ENCODE measurements around the gene ABCF2.

The ABCF2 gene

DNA sequence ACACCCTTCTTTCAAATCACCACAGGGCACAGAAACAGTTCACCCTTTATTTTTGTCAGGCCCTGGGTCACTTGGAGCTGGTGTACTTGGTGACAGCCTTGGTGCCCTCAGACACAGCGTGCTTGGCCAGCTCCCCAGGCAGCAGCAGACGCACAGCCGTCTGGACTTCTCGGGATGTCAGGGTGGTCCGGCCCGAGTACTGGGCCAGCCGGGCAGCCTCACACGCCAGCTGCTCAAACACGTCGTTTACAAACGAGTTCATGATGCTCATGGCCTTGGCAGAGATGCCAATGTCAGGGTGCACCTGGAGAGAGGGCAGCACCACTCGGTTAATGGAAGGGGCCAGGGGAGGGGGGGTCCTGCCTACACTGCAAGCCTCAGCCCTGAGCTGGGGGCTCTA lies 19.2 kb downstream of the ABCF2 start:
- no peaks in the 10 kb centered on the region for H3K4me1 ChIP-seq
- no peak for TF ChIP-seq CTCF (IDR thresholded peaks at IDR 0.05)
- H3K27ac ChIP-seq = no peak overlapping the region
- peaks cover 0 to 28% of the 10 kb centered on the region in 2 donors for H3K27me3 ChIP-seq
- H3K4me3 ChIP-seq = no peak overlapping the region
- peaks cover 7 to 12% (median 9%) of the 10 kb centered on the region in 3 donors for H3K36me3 ChIP-seq
- DNase-seq = no peak
- intact Hi-C loops (cut with DNase I; ENCODE audit: low total_unique reads) = no loop called here
- no peaks in the 10 kb centered on the region for H3K9me3 ChIP-seq

DNA sequence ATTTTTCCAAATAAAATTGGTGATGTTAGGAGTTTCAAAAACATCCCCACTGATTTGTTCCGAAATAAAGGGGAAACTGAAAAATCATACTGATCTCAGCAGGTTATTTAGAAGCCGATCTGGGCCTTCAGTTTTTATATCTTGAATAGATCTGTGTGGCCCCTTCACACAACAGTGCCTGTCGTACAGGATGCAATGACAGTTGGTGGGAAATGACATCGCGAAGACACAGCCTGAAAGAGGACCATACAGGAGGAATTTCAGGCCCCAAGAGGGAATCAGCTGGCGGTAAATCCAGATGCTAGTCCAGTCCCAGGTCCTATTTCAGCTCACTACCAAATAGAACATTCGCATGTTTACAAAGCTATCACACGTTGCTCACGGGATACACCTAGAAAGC lies 19.7 kb downstream of the ABCF2 start:
- no peak for DNase-seq
- no peaks in the 10 kb centered on the region for H3K9me3 ChIP-seq
- H3K27me3 ChIP-seq = peaks cover 0 to 28% of the 10 kb centered on the region in 2 donors
- intact Hi-C loops (cut with DNase I; ENCODE audit: low total_unique reads) = no loop called here
- no peak overlapping the region for H3K27ac ChIP-seq
- H3K4me3 ChIP-seq = no peak overlapping the region
- peaks cover 3 to 7% (median 5%) of the 10 kb centered on the region in 3 donors for H3K36me3 ChIP-seq
- TF ChIP-seq CTCF (IDR thresholded peaks at IDR 0.05) = no peak
- no peaks in the 10 kb centered on the region for H3K4me1 ChIP-seq

- Histone ChIP-seq H3K27me3 (peaks cover 0 to 28% of the 10 kb centered on the region in 2 donors), H3K27ac (no peak overlapping the region), H3K4me3 (no peak overlapping the region), H3K4me1 (no peaks in the 10 kb centered on the region), H3K9me3 (no peaks in the 10 kb centered on the region), H3K36me3 (peaks cover 0 to 5% (median 4%) of the 10 kb centered on the region in 3 donors)
- DNase-seq = no peak
- TF ChIP-seq CTCF (IDR thresholded peaks at IDR 0.05) = no peak
- intact Hi-C loops (cut with DNase I; ENCODE audit: low total_unique reads) = no loop called here
Measured at GRCh38 chr7:151206914-151207313, 20.1 kb downstream of the ABCF2 start.

GRCh38 chr7:151205730-151206129 lies 21.3 kb downstream of the ABCF2 start:
- H3K27ac ChIP-seq = no peak overlapping the region
- no peaks in the 10 kb centered on the region for H3K4me1 ChIP-seq
- H3K9me3 ChIP-seq = no peaks in the 10 kb centered on the region
- peaks cover 0 to 2% (median 0%) of the 10 kb centered on the region in 3 donors for H3K36me3 ChIP-seq
- DNase-seq = no peak
- H3K4me3 ChIP-seq = no peak overlapping the region
- no peak for TF ChIP-seq CTCF (IDR thresholded peaks at IDR 0.05)
- peaks cover 0 to 28% of the 10 kb centered on the region in 2 donors for H3K27me3 ChIP-seq
- intact Hi-C loops (cut with DNase I; ENCODE audit: low total_unique reads) = no loop called here

DNA sequence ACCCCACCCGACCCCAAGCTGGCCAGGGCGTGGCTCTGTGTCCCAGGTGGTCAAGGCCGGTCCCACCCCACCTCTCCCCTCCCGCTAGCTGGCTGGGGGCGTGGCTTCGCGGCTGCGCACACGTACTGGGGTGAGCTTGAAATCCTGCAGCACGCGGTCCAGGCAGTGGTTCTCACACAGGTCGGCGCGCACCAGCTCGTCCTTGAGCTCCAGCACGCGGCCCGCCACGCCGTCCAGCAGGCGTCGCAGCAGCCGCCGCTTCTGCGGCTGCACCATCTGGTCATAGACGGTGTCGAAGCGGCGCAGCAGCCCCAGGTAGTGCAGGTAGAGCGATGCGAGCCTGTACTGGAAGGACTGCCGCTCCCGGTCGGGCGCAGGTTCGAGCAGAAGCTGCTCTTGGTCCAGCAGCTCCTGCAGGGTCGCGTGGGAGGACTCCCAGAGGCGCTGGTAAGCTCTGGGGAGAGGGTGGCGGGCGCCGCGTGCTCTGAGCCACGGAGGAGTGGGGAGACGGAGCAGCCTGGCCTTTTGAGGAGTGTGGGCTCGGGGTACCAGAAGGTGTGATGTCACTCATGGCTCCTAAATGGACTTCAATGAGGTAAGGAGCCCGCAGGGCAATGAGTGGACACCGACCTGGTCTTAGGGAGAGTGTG lies 22.5 kb downstream of the ABCF2 start:
- DNase-seq = no peak
- no peak overlapping the region for H3K27ac ChIP-seq
- H3K9me3 ChIP-seq = no peaks in the 10 kb centered on the region
- H3K4me3 ChIP-seq = no peak overlapping the region
- peaks cover 0 to 41% of the 10 kb centered on the region in 2 donors for H3K27me3 ChIP-seq
- H3K4me1 ChIP-seq = no peaks in the 10 kb centered on the region
- no peaks in the 10 kb centered on the region for H3K36me3 ChIP-seq
- TF ChIP-seq CTCF (IDR thresholded peaks at IDR 0.05) = no peak
- intact Hi-C loops (cut with DNase I; ENCODE audit: low total_unique reads) = no loop called here

Measured in tibial artery (tissue), 4 donors.